H1 (cell line): ENCODE results near the gene GABRR2. TPM values are rescaled to one million over a fixed set of nuclear protein-coding genes. Genes with fewer than 3 reads are reported as not detected.

Experiments
- CTCF ChIA-PET: fragments of 300-600 bp; sonication (Branson Sonifier 250); formaldehyde crosslinking; loops from one replicate; lab custom pipeline; 2021; ENCODE audit not compliant: partially characterized antibody; lab: Charles Lee
- POLR2A ChIA-PET: fragments of 300-600 bp; sonication (Branson Sonifier 250); formaldehyde crosslinking; loops from one replicate; lab custom pipeline; 2021; ENCODE audit warnings: inconsistent platforms; ENCODE audit not compliant: partially characterized antibody; lab: Charles Lee
- DNase-seq, 2 experiments: peaks; one replicate each; pipeline versions ENCODE4 v3.0.0 to v3.0.0-alpha.2; 2010 to 2022; ENCODE audit warnings: low spot score in 2 of 2, low read depth in 1 of 2, mixed read lengths in 1 of 2
- FAIRE-seq: peaks from 2 replicates; lab custom pipeline; 2011; peaks lifted over from hg19 to GRCh38; lab: Jason Lieb, UNC
- H2AFZ ChIP-seq: 2 replicates; pipeline ENCODE4 v1.8.1; 2012; ENCODE audit warnings: low read length, inconsistent platforms
- H2AK5ac ChIP-seq: 2 replicates; pipeline ENCODE4 v1.6.1; 2013; ENCODE audit warnings: low read depth, low read length
- H2BK120ac ChIP-seq: replicated peaks from 2 replicates; pipeline ENCODE3; 2013; ENCODE audit warnings: low read depth, low read length, inconsistent platforms
- H2BK12ac ChIP-seq: 2 replicates; pipeline ENCODE4 v1.6.1; 2013; ENCODE audit warnings: low read depth, low read length
- H2BK15ac ChIP-seq: 2 replicates; pipeline ENCODE4 v1.6.1; 2013; ENCODE audit warnings: low read length
- H2BK20ac ChIP-seq: 2 replicates; pipeline ENCODE4 v1.6.1; 2013; ENCODE audit warnings: low read length
- H2BK5ac ChIP-seq: 2 replicates; pipeline ENCODE4 v1.6.1; 2013; ENCODE audit warnings: low read depth, low read length
- H3K14ac ChIP-seq: 2 replicates; pipeline ENCODE4 v1.6.1; 2013; ENCODE audit warnings: inconsistent platforms; ENCODE audit not compliant: insufficient read length
- H3K18ac ChIP-seq: 2 replicates; pipeline ENCODE4 v1.6.1; 2013; ENCODE audit warnings: low read length; ENCODE audit errors: extremely low read depth
- H3K23ac ChIP-seq: 2 replicates; pipeline ENCODE4 v1.6.1; 2013; ENCODE audit warnings: inconsistent platforms; ENCODE audit not compliant: insufficient read length
- H3K23me2 ChIP-seq: 2 replicates; pipeline ENCODE4 v1.6.1; 2013; ENCODE audit warnings: low read depth, low read length
- H3K27ac ChIP-seq: 2 replicates; pipeline ENCODE4 v1.6.1; 2011; ENCODE audit warnings: low read depth, low read length, inconsistent platforms
- H3K27me3 ChIP-seq, 4 experiments: replicated peaks in 1 of 4; 1 replicate in 1 of 4; 2 replicates in 3 of 4; pipeline versions ENCODE4 v1.6.1 to v1.8.1; 2011 to 2013; ENCODE audit warnings: low read length in 3 of 4, mild to moderate bottlenecking in 3 of 4, inconsistent platforms in 2 of 4, mixed read lengths in 2 of 4, moderate library complexity in 1 of 4; ENCODE audit not compliant: control insufficient read depth in 3 of 4, insufficient read depth in 3 of 4; ENCODE audit errors: extremely low read depth in 1 of 4
- H3K36me3 ChIP-seq, 4 experiments: 2 replicates each; pipeline versions ENCODE4 v1.6.1 to v1.8.1; 2011 to 2013; ENCODE audit warnings: mild to moderate bottlenecking in 4 of 4, low read length in 3 of 4, moderate library complexity in 2 of 4, control low read depth in 1 of 4, inconsistent platforms in 1 of 4; ENCODE audit not compliant: insufficient read depth in 4 of 4, control insufficient read depth in 2 of 4
- H3K4ac ChIP-seq: replicated peaks from 2 replicates; pipeline ENCODE3; 2013; ENCODE audit warnings: low read length, low read depth, mixed read lengths, inconsistent platforms; ENCODE audit not compliant: insufficient read length
- H3K4me1 ChIP-seq, 4 experiments: replicated peaks in 1 of 4; 1 replicate in 1 of 4; 2 replicates in 3 of 4; pipeline versions ENCODE4 v1.6.1 to v1.8.1; 2011 to 2013; ENCODE audit warnings: low read length in 3 of 4, inconsistent platforms in 2 of 4, mixed read lengths in 1 of 4; ENCODE audit not compliant: insufficient read depth in 4 of 4, control insufficient read depth in 3 of 4
- H3K4me2 ChIP-seq, 2 experiments: 2 replicates each; pipeline versions ENCODE4 v1.6.1 to v1.8.1; 2011 to 2013; ENCODE audit warnings: low read depth in 2 of 2, low read length in 2 of 2, control low read depth in 1 of 2, inconsistent platforms in 1 of 2, mild to moderate bottlenecking in 1 of 2; ENCODE audit not compliant: insufficient read depth in 1 of 2
- H3K4me3 ChIP-seq, 4 experiments: fragments of 200-600, 300-600 bp in 1 of 4; sonication (generic), shearing (Covaris generic), sonication (Bioruptor Twin) in 1 of 4; 2 replicates each; pipeline versions ENCODE4 v1.5.1 to v1.8.1; 2011 to 2016; ENCODE audit warnings: low read length in 4 of 4, low read depth in 3 of 4, control low read depth in 2 of 4, inconsistent platforms in 2 of 4, mild to moderate bottlenecking in 2 of 4, mixed read lengths in 1 of 4, moderate library complexity in 1 of 4; ENCODE audit not compliant: insufficient read depth in 2 of 4; ENCODE audit errors: extremely low read depth in 1 of 4
- H3K56ac ChIP-seq: replicated peaks from 2 replicates; pipeline ENCODE3; 2013; ENCODE audit warnings: low read depth, mild to moderate bottlenecking, mixed read lengths, low read length, inconsistent platforms; ENCODE audit not compliant: insufficient read length
- H3K79me1 ChIP-seq: 2 replicates; pipeline ENCODE4 v1.6.1; 2013; ENCODE audit warnings: low read depth, low read length, control low read depth
- H3K79me2 ChIP-seq, 2 experiments: 2 replicates each; pipeline versions ENCODE4 v1.6.1 to v1.8.1; 2012 to 2013; ENCODE audit warnings: low read length in 2 of 2, mild to moderate bottlenecking in 2 of 2, inconsistent platforms in 1 of 2; ENCODE audit not compliant: insufficient read depth in 2 of 2, control insufficient read depth in 1 of 2
- H3K9ac ChIP-seq, 4 experiments: replicated peaks in 1 of 4; 1 replicate in 1 of 4; 2 replicates in 3 of 4; pipeline versions ENCODE4 v1.6.1 to v1.8.1; 2011 to 2013; ENCODE audit warnings: low read depth in 3 of 4, low read length in 3 of 4, control low read depth in 2 of 4, mild to moderate bottlenecking in 2 of 4, moderate library complexity in 2 of 4, inconsistent platforms in 1 of 4; ENCODE audit errors: extremely low read depth in 1 of 4
- H3K9me3 ChIP-seq, 2 experiments: 2 replicates each; pipeline versions ENCODE4 v1.6.1 to v1.8.1; 2012 to 2013; ENCODE audit warnings: mild to moderate bottlenecking in 2 of 2, moderate library complexity in 2 of 2, control low read depth in 1 of 2, inconsistent platforms in 1 of 2, low read depth in 1 of 2, low read length in 1 of 2, mixed read lengths in 1 of 2; ENCODE audit not compliant: insufficient read depth in 2 of 2
- H4K20me1 ChIP-seq, 2 experiments: replicated peaks in 1 of 2; 2 replicates each; pipeline versions ENCODE3 to v1.8.1; 2011 to 2013; ENCODE audit warnings: inconsistent platforms in 2 of 2, low read length in 2 of 2, mild to moderate bottlenecking in 1 of 2; ENCODE audit not compliant: insufficient read depth in 2 of 2, control insufficient read depth in 1 of 2
- H4K5ac ChIP-seq: 2 replicates; pipeline ENCODE4 v1.6.1; 2013; ENCODE audit warnings: low read length, low read depth, mixed read lengths, inconsistent platforms; ENCODE audit not compliant: insufficient read length
- H4K8ac ChIP-seq: 2 replicates; pipeline ENCODE4 v1.8.0; 2013; ENCODE audit warnings: mild to moderate bottlenecking, moderate library complexity, low read length, inconsistent platforms; ENCODE audit not compliant: insufficient read depth; ENCODE audit errors: extremely low read depth
- H4K91ac ChIP-seq: replicated peaks from 2 replicates; pipeline ENCODE3; 2013; ENCODE audit warnings: low read length, mixed read lengths, inconsistent platforms; ENCODE audit not compliant: insufficient read length
- WGBS, 2 experiments: shearing (Covaris generic) in 1 of 2; methylation state at CpG; one replicate each; pipeline versions ENCODE4 v1.1.6 to v1.1.7; 2013 to 2015; ENCODE audit warnings: low lambda C conversion rate in 2 of 2, mixed read lengths in 2 of 2, inconsistent platforms in 1 of 2, low coverage in 1 of 2, missing lambda C conversion rate in 1 of 2; ENCODE audit not compliant: insufficient replicate concordance in 2 of 2, insufficient coverage in 1 of 2, insufficient read length in 1 of 2; ENCODE audit errors: extremely low coverage in 1 of 2, missing lambda C conversion rate in 1 of 2; 5-methylcytosine and 5-hydroxymethylcytosine counted together
- polyA plus RNA-seq, 7 experiments: library from polyadenylated mRNA; depleted of rRNA in 3 of 7; stranded (reverse) in 5 of 7; unstranded in 2 of 7; fragments of >200 nt in 5 of 7; fragments of 200-250 nt in 2 of 7; gene quantifications; 1 replicate in 5 of 7; 2 replicates in 1 of 7; 4 replicates in 1 of 7; pipeline versions ENCODE4 v1.2.1 to v1.2.3, GENCODE V29; 2011 to 2013; ENCODE audit warnings: missing spikeins in 2 of 7, mixed read lengths in 2 of 7
- total RNA-seq: library from RNA; stranded (reverse); fragmentation: NEBNext Ultra II Directional; extraction: Animal tissue kit (Norgen Biotek cat#: 25700); gene quantifications from 2 replicates; pipeline ENCODE4 v1.2.1, GENCODE V29; 2021

The GABRR2 gene
- total and polyA plus RNA-seq, 2 of the 8 experiments (the other 6 are each of a cell fraction or from before 2014, with no cell fraction given): not detected

DNA sequence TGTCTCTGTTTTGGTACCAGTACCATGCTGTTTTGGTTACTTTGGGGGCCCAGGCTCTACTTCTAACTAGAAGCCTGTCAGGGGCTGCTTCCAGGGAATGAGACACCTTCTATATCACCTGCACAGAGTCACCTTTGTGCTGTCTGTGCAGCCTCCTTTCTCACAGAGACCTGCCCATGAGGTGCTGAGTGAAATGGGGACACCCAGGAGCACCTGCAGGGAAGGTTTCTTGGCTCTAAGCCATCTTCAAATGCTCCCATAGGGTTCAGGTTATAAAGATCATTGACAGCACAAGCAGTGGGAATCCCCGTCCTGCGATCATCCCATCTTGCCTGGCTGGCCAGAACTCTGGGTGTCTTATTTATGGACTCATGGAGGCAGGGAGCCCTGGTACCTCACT lies 19.1 kb downstream of the GABRR2 start:
- Histone ChIP-seq H3K14ac (no peak overlapping the region), H3K4me3 (no peak overlapping the region), H3K9ac (no peak overlapping the region), H3K36me3 (no peaks in the 10 kb centered on the region), H4K20me1 (no peaks in the 10 kb centered on the region), H2AFZ (no peak overlapping the region), H3K79me1 (no peaks in the 10 kb centered on the region), H3K4ac (no peak overlapping the region), H2BK15ac (no peak overlapping the region), H2BK120ac (no peak overlapping the region), H3K18ac (no peak overlapping the region), H4K8ac (no peak overlapping the region), H2AK5ac (no peak overlapping the region), H3K9me3 (no peaks in the 10 kb centered on the region), H3K27me3 (0 out of 7 replicates have a peak, but pooled peaks cover 0 to 2% (median 0%) of the 10 kb centered on the region in 4 experiments), H2BK5ac (no peak overlapping the region), H3K23ac (no peak overlapping the region), H2BK20ac (no peak overlapping the region), H3K4me1 (peaks cover 0 to 6% (median 0%) of the 10 kb centered on the region in 4 experiments; a peak in 3 of 7 replicates), H4K5ac (no peak overlapping the region), H3K4me2 (no peak overlapping the region), H3K56ac (no peak overlapping the region), H4K91ac (no peak overlapping the region), H2BK12ac (no peak overlapping the region), H3K23me2 (no peaks in the 10 kb centered on the region), H3K79me2 (no peaks in the 10 kb centered on the region), H3K27ac (no peak overlapping the region)
- ChIA-PET CTCF (no interaction called here), POLR2A (no interaction called here)
- 100% methylated on average over 2 of the region's 2 CpGs; no CpG with 5 or more reads in 1 of the 2 experiments for WGBS, 2 experiments
- no peak for FAIRE-seq
- DNase-seq: no peak
